HEK293T (cell line): Measurements from ENCODE around the gene ETF1.

Experiments
- ARNT ChIP-seq: fragments of 450-650 bp; IDR thresholded peaks from 2 replicates; pipeline ENCODE4 v1.6.1; 2017; ENCODE audit warnings: mild to moderate bottlenecking
- BHLHE40 ChIP-seq: fragments of 450-650 bp; IDR thresholded peaks from 2 replicates; pipeline ENCODE4 v1.6.1; 2016; ENCODE audit warnings: mild to moderate bottlenecking, moderate library complexity, borderline replicate concordance
- ELF4 ChIP-seq: fragments of 450-650 bp; IDR thresholded peaks from 2 replicates; pipeline ENCODE4 v1.6.1; 2017; ENCODE audit warnings: antibody characterized with exemption
- FOXK2 ChIP-seq: fragments of 450-650 bp; IDR thresholded peaks from 2 replicates; pipeline ENCODE4 v1.6.1; 2016; ENCODE audit warnings: mild to moderate bottlenecking
- FOXM1 ChIP-seq: fragments of 450-650 bp; IDR thresholded peaks from 2 replicates; pipeline ENCODE4 v1.6.1; 2017; ENCODE audit warnings: mild to moderate bottlenecking, borderline replicate concordance
- HDGF ChIP-seq: fragments of 450-650 bp; IDR thresholded peaks from 2 replicates; pipeline ENCODE4 v1.6.1; 2017; ENCODE audit warnings: antibody characterized with exemption, borderline replicate concordance
- LEF1 ChIP-seq: fragments of 450-650 bp; IDR thresholded peaks from 2 replicates; pipeline ENCODE4 v1.6.1; 2017; ENCODE audit warnings: mild to moderate bottlenecking, borderline replicate concordance
- PKNOX1 ChIP-seq: fragments of 450-650 bp; IDR thresholded peaks from 2 replicates; pipeline ENCODE4 v1.6.1; 2016
- SP1 ChIP-seq: fragments of 450-650 bp; IDR thresholded peaks from 2 replicates; pipeline ENCODE4 v1.6.1; 2017
- SUZ12 ChIP-seq: fragments of 450-650 bp; IDR thresholded peaks from 2 replicates; pipeline ENCODE4 v1.6.1; 2016; ENCODE audit warnings: mild to moderate bottlenecking
- TARDBP ChIP-seq: fragments of 450-650 bp; IDR thresholded peaks from 2 replicates; pipeline ENCODE4 v1.6.1; 2016
- ZNF384 ChIP-seq: fragments of 450-650 bp; IDR thresholded peaks from 2 replicates; pipeline ENCODE4 v1.6.1; 2016

DNA sequence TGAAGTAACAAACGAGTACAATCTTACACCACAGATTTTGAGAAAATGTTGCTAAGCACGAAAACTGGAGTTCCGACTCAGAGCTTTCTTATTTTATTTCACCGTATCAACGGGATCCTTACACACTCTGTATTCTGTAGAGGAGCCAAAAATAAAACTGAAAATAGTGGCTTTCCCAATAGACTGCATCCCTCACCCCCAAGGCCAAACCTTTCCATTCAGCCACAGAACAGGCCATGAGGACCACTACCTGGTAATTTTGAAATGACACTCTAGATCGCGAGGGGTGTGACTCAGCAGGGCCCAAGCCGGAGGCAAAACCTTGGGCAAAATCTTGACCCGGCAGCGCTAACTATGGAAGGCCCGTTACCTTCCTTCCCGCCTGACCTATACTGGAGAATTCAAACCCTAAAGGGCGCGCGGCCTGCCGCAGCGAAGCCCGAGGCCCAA is 31.7 kb upstream of the ETF1 start:
- TF ChIP-seq LEF1: no peak
- TF ChIP-seq FOXK2: no peak
- no peak for TF ChIP-seq ZNF384
- TF ChIP-seq HDGF: no peak
- no peak for TF ChIP-seq PKNOX1
- TF ChIP-seq SUZ12: no peak
- TF ChIP-seq SP1: no peak
- no peak for TF ChIP-seq ELF4
- no peak for TF ChIP-seq FOXM1
- no peak for TF ChIP-seq BHLHE40
- no peak for TF ChIP-seq ARNT
- no peak for TF ChIP-seq TARDBP
